Activated CD4-positive, alpha-beta T cell treated with anti-CD3 and anti-CD28 coated beads, Interleukin-2, Interleukin-6, amounts not matched to agents 100 ng/mL and 50 ng/mL, durations not matched to agents 16 hours and 8 hours (primary cell): ENCODE results near the gene KRT7.

Experiments used
- DNase-seq: peaks from one replicate; pipeline ENCODE4 v3.0.0-alpha.2; 2020

Gene KRT7

GRCh38 chr12:52200086-52200780 lies 32.8 kb upstream of the KRT7 start:
- no peak for DNase-seq

- DNase-seq: no peak
Measured at GRCh38 chr12:52200781-52201450, 32.1 kb upstream of the KRT7 start.

- DNase-seq: no peak
Measured at GRCh38 chr12:52201451-52201839, 31.6 kb upstream of the KRT7 start.

- no peak for DNase-seq
Measured at GRCh38 chr12:52202361-52203078, 30.5 kb upstream of the KRT7 start.

- DNase-seq: peak; percentile 7
Measured at GRCh38 chr12:52203079-52203921, 29.7 kb upstream of the KRT7 start.

GRCh38 chr12:52204095-52204930 lies 28.7 kb upstream of the KRT7 start:
- no peak for DNase-seq

GRCh38 chr12:52204931-52205505 lies 28.0 kb upstream of the KRT7 start:
- DNase-seq: no peak

GRCh38 chr12:52205612-52206303 lies 27.3 kb upstream of the KRT7 start:
- no peak for DNase-seq

GRCh38 chr12:52206304-52207040 lies 26.6 kb upstream of the KRT7 start:
- no peak for DNase-seq

- DNase-seq: no peak
Measured at GRCh38 chr12:52207106-52207505, 25.9 kb upstream of the KRT7 start.

GRCh38 chr12:52207895-52208294 lies 25.1 kb upstream of the KRT7 start:
- no peak for DNase-seq

- DNase-seq: no peak
Measured at GRCh38 chr12:52208424-52209165, 24.4 kb upstream of the KRT7 start.

GRCh38 chr12:52209321-52209720 lies 23.7 kb upstream of the KRT7 start:
- DNase-seq: no peak

GRCh38 chr12:52210186-52210924 lies 22.7 kb upstream of the KRT7 start:
- DNase-seq: no peak

GRCh38 chr12:52210925-52211650 lies 22.0 kb upstream of the KRT7 start:
- no peak for DNase-seq

GRCh38 chr12:52211716-52212585 lies 21.1 kb upstream of the KRT7 start:
- no peak for DNase-seq
